Astrocyte of the cerebellum (primary cell): ENCODE measurements around the gene ATP9A.
A peak's percentile ranks its signal among the peaks of the same experiment; 100 is the strongest.
"Not testable (repeated sequence)": the region's sequence is repeated elsewhere in the genome, so short reads cannot be mapped to it uniquely, and the experiment has no call there.

Experiments used
- DNase-seq: peaks from one replicate; pipeline ENCODE4 v3.0.0-alpha.2; 2011; ENCODE audit warnings: low read depth
- H3K4me3 ChIP-seq: 2 replicates; pipeline ENCODE4 v1.5.1; 2011; ENCODE audit warnings: mild to moderate bottlenecking, low read depth, low read length, moderate library complexity
- in situ Hi-C: cut with HindIII; loops from 2 replicates; pipeline ENCODE4 v1.10.0; 2017; ENCODE audit warnings: low sequenced_read_pairs
- TF ChIP-seq, protein P1 (sequence below): IDR thresholded peaks from 2 replicates; pipeline ENCODE4 v1.5.1; 2012; ENCODE audit warnings: low read length, low read depth, moderate library complexity, mild to moderate bottlenecking; ENCODE audit errors: missing control alignments

ATP9A gene

DNA sequence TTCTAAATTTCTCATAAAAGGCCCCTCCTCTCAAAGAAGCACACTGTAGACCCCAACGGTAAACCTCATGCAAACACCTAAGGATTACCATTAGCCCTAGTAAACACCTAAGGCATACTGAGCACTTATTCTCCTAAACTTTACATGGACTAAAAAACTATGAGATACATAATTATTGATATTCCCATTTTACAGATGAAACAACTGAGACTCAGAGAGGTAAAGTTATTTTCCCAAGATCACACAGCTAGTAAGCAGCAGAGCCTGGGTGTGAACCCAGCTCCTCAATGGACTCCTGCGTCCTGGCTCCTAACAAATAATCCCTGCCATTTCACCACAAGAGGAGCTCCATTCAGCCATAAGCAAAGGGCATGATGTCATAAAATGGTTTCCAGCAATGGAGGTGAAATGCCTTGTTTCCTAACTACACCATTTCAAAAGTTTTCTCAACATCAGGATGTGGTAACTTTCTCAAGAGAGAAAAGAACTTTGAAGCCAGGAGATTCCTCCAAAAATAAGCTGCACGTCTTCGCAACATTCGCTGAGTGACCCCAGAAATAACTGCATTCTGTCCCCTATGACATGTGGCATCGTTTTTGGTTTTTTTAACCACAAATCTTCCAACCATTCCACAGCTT lies 4.1 kb downstream of the ATP9A start:
- TF ChIP-seq, protein P1, sequence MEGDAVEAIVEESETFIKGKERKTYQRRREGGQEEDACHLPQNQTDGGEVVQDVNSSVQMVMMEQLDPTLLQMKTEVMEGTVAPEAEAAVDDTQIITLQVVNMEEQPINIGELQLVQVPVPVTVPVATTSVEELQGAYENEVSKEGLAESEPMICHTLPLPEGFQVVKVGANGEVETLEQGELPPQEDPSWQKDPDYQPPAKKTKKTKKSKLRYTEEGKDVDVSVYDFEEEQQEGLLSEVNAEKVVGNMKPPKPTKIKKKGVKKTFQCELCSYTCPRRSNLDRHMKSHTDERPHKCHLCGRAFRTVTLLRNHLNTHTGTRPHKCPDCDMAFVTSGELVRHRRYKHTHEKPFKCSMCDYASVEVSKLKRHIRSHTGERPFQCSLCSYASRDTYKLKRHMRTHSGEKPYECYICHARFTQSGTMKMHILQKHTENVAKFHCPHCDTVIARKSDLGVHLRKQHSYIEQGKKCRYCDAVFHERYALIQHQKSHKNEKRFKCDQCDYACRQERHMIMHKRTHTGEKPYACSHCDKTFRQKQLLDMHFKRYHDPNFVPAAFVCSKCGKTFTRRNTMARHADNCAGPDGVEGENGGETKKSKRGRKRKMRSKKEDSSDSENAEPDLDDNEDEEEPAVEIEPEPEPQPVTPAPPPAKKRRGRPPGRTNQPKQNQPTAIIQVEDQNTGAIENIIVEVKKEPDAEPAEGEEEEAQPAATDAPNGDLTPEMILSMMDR: no peak
- in situ Hi-C loops: no loop called here
- no peak overlapping the region for H3K4me3 ChIP-seq
- no peak for DNase-seq

DNA sequence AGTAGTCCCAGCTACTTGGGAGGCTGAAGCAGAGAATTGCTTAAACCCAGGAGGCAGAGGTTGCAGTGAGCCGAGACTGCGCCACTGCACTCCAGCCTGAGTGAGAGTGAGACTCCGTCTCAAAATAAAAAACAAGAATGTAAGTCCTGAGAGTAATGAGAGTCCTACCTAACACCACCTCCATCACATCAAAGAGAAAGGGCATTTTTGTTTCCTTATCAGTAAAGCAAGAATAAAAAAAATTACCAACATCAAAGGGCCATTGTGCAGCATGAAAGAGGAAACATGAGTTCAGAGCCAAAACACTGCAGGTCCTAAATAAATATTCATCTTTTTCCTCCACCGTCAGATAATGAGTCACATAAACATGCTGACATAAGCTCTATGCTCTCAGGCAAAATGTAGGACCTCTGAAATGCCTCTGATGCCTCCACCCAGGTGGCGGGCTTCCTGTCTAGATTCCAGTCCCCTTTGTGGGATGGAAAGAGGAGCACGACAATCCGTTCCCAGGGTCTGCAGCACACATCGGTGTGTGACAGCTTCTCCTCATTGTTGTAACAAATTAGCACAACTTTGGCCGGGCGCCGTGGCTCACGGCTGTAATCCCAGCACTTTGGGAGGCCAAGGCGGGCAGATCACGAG lies 7.2 kb downstream of the ATP9A start:
- DNase-seq: peak; percentile 80

DNA sequence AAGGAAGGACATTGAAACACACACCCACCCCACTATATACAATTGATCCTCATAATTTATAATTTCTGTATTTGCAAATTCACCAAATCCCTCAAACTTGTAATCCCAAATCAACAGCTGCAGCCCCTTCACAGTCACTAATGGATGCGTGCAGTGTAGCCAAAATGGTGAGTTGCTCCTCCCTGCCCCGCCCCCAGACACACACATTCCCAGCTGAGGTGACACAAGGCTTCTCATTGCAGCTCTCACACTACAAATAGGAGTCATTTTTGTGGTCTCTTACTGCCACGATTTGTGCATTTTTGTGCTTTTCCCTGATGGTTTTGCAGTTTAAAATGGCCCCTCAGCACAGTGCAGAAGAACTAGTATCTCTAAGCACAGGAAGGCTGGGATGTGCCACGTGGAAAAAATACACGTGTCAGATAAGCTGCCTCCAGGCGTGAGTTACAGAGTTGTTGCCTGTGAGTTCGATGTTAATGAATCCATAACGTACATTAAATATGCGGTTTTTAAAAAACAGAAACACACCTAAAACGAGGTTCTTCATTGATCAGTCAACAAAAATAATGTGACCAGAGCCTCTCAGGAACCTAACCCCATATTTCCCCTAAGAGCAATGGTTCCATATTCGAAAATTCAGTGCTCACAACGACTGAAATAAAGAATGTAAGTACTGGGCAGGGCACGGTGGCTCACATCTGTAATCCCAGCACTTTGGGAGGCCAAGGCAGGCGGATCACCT lies 8.2 kb downstream of the ATP9A start:
- TF ChIP-seq, protein P1: no peak
- no peak overlapping the region for H3K4me3 ChIP-seq
- in situ Hi-C loops: no loop called here
- no peak for DNase-seq

More for the DNA sequence above, 7.2 kb downstream of the ATP9A start:
- H3K4me3 ChIP-seq: no peak overlapping the region
- TF ChIP-seq, protein P1: no peak
- in situ Hi-C loops: no loop called here

DNA sequence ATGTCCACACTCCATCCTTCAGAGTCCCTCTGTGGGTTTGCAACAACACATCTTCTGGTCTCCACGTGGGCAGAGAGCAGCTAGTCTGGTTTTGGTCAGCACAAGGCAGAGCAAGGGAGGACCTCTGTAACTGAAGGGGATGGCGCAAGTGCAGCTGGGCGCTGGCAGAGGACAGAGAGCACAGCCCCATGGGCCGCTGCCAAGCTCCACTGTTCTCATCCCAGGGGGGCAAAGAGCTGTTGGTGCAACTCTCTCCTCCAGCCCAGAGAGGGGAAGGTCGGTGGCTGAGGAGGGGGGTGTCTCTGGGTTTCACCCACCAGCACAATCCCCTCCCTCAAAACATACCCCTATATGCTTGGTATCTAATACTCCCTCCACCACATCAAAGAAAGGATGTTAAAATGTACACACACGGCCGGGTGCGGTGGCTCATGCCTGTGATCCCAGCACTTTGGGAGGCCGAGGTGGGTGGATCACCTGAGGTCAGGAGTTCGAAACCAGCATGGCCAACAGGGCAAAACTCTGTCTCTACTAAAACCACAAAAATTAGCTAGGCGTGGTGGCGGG lies 9.1 kb downstream of the ATP9A start:
- TF ChIP-seq, protein P1: no peak
- in situ Hi-C loops: no loop called here
- H3K4me3 ChIP-seq: no peak overlapping the region
- no peak for DNase-seq

DNA sequence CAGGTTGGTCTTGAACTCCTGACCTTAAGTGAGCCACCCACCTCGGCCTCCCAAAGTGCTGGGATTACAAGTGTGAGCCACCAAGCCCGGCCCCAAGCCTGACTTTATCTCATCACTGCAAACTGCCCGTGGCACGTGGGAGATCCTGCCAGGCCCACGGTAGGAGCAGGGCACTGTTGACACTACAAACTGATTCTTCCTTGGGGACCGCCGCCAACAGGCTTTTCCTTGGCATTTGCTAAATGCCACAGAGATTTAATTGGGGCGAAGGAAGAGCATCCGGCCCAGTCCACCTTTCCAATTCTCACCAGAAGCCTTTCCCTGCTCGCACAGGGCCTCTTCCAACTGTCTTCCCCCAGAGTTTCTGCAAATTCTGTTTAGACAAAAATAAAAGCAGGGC lies 11.0 kb downstream of the ATP9A start:
- DNase-seq: no peak
- TF ChIP-seq, protein P1: no peak
- in situ Hi-C loops: no loop called here
- no peak overlapping the region for H3K4me3 ChIP-seq

DNA sequence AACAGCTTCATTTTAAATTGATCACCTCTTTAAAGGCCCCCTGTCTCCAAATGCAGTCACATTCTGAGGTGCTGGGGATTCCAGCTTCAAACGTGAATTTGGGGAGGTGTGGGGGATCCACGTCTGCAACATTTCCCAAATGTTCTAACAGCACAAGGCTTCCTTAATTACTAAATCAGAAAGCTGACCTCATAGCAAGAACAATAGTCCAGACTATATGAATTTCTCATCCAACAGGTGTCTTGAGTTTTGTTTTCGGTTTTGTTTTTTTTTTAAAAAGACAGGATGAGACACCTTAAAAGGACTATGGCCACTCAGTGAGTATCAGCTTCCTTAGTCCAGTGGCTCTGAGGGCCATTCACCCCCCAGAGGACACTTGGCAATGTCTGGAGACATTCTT lies 11.5 kb downstream of the ATP9A start:
- no peak for DNase-seq
- TF ChIP-seq, protein P1: no peak
- in situ Hi-C loops: no loop called here
- no peak overlapping the region for H3K4me3 ChIP-seq

DNA sequence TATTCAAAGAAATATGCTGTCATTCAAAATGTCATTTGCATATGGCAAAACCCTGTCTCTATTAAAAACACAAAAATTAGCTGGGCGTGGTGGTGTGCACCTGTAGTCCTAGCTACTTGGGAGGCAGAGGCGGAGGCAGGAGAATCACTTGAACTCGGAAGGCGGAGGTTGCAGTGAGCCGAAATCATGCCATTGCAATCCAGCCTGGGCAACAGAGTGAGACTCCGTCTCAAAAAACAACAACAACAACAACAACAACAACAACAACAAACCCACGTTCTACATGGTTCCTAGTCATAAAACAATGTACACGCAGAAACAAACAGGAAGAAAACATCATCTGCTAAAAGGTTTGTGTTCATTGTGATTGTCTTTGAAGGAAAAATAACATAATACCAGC lies 15.0 kb downstream of the ATP9A start:
- DNase-seq, in situ Hi-C loops, H3K4me3 ChIP-seq: not testable (repeated sequence)
